Measurements from ENCODE around the gene TAF15. TPM values are rescaled to one million over a fixed set of nuclear protein-coding genes. Genes with fewer than 3 reads are reported as not detected.
A peak's percentile ranks its signal among the peaks of the same experiment; 100 is the strongest.

The TAF15 gene
- total and polyA plus RNA-seq, 2 donors from 2014 or later: 66.3 to 149 TPM

DNA sequence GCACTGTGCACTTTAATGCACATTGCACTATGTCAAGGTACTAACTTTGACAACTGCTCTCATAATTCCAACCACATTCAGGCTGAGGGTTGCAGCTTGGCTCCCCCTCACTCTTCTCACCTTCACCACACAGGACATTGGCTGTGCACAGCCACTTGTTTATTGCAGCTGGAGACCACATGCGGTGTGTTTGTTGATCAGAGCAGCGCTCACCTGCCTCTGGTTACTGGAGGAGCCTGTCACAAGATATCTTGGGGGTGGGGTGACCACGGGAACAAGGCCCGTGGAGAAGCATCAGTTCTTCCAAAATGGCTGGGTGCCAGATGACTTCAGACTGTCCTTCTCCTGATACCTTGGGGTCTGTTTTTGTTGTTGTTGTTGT lies 81.5 kb downstream of the TAF15 start:
- Histone ChIP-seq H3K27ac (ENCODE audit: low read depth in 2 of 2, low read length in 2 of 2) (no peak overlapping the region), H3K9me3 (ENCODE audit: control insufficient read depth in 2 of 3, insufficient read depth in 1 of 3, low read length in 3 of 3) (no peaks in the 10 kb centered on the region)

DNA sequence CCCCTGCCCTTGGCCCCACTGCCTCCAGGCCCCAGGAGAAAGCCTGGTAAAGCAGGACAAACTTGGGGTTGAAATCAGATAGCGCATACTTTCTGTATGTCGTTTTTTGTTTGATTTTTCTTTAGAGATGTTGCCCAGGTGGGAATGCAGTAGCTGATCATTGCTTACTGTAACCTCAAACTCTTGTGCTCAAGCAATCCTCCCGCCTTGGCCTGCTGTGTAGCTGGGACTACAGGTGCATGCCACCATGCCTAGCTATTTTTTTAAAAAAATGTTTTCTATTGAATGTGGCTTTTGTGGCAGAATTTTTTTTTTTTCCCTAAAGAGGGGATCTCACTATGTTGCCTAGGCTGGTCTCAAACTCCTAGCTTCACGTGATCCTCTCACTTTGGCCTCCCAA lies 82.0 kb downstream of the TAF15 start:
- no peaks in the 10 kb centered on the region for H3K9me3 ChIP-seq (ENCODE audit: control insufficient read depth in 2 of 3, insufficient read depth in 1 of 3, low read length in 3 of 3)
- no peaks in the 10 kb centered on the region for H3K27me3 ChIP-seq (ENCODE audit: control insufficient read depth, insufficient read depth, low read length)
- H3K9ac ChIP-seq (ENCODE audit: low read length in 3 of 3): no peak overlapping the region
- no peak overlapping the region for H3K27ac ChIP-seq (ENCODE audit: low read depth in 2 of 2, low read length in 2 of 2)
- no peak for DNase-seq
- no peaks in the 10 kb centered on the region for H3K36me3 ChIP-seq (ENCODE audit: control insufficient read depth in 2 of 3, insufficient read depth in 3 of 3, low read length in 3 of 3)
- intact Hi-C loops (cut with DNase I): no loop called here
- no peak overlapping the region for H3K4me3 ChIP-seq (ENCODE audit: low read length in 3 of 3)
- H3K4me1 ChIP-seq (ENCODE audit: control insufficient read depth in 2 of 3, insufficient read depth in 2 of 3, low read depth in 1 of 3, low read length in 3 of 3): peaks cover 0 to 4% (median 3%) of the 10 kb centered on the region in 3 donors
- FAIRE-seq: no peak
- TF ChIP-seq, protein P1, sequence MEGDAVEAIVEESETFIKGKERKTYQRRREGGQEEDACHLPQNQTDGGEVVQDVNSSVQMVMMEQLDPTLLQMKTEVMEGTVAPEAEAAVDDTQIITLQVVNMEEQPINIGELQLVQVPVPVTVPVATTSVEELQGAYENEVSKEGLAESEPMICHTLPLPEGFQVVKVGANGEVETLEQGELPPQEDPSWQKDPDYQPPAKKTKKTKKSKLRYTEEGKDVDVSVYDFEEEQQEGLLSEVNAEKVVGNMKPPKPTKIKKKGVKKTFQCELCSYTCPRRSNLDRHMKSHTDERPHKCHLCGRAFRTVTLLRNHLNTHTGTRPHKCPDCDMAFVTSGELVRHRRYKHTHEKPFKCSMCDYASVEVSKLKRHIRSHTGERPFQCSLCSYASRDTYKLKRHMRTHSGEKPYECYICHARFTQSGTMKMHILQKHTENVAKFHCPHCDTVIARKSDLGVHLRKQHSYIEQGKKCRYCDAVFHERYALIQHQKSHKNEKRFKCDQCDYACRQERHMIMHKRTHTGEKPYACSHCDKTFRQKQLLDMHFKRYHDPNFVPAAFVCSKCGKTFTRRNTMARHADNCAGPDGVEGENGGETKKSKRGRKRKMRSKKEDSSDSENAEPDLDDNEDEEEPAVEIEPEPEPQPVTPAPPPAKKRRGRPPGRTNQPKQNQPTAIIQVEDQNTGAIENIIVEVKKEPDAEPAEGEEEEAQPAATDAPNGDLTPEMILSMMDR (IDR thresholded peaks at IDR 0.05; ENCODE audit: borderline replicate concordance, extremely low read depth, insufficient read depth): no peak

More for the DNA sequence above, 81.5 kb downstream of the TAF15 start:
- Histone ChIP-seq H3K27me3 (ENCODE audit: control insufficient read depth, insufficient read depth, low read length) (no peaks in the 10 kb centered on the region), H3K4me3 (ENCODE audit: low read length in 3 of 3) (no peak overlapping the region), H3K36me3 (ENCODE audit: control insufficient read depth in 2 of 3, insufficient read depth in 3 of 3, low read length in 3 of 3) (no peaks in the 10 kb centered on the region), H3K4me1 (ENCODE audit: control insufficient read depth in 2 of 3, insufficient read depth in 2 of 3, low read depth in 1 of 3, low read length in 3 of 3) (peaks cover 0 to 4% (median 3%) of the 10 kb centered on the region in 3 donors), H3K9ac (ENCODE audit: low read length in 3 of 3) (no peak overlapping the region)
- FAIRE-seq: no peak
- peak in 1 of 5 donors; percentile 21 for DNase-seq
- TF ChIP-seq, protein P1 (IDR thresholded peaks at IDR 0.05; ENCODE audit: borderline replicate concordance, extremely low read depth, insufficient read depth): no peak
- intact Hi-C loops (cut with DNase I): no loop called here

DNA sequence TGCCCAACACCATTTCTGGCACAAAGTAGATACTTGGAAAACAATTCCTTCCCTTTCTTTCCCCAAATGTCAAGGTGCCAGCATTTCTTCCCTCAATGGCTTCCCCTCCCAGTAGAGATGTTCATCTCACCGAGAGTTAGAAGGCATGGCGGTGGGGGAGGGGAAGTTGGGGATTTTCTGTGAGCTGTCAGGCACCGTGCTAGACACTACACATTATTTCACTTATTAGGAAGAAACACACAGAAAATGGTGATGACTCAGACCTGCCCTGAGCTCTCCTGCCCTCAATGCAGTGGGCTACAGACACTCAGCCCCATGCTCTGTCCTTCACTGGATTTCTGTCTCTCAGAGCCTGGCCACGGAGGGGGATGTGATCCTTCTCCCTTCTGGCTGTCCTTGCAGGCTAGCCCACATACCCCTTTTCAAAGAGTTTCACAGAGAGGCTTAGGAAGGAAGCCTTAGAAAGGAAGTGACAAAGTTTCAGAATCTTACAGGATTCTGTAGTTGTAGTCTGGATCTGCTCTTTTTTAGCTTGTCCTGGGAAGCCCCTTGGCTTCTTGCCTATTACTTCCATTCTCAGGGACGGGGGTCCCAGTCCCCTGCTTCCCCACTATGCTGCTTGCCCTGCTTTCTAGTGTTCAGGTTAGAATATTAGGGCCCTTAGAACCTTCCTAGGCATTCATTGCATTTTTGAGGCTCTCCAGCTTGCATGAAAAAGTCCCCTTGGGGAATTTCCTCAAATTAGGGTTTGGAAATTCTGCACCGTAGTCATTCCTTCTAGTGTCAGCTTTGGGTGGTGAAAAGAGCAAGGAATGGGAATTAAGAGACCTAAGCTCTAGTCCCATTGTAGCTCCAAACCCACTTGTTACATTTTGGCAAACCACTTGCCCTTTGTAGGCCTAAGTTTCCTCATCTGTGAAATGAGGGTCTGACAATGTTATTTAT lies 83.1 kb downstream of the TAF15 start:
- intact Hi-C loops (cut with DNase I): no loop called here
- no peak overlapping the region for H3K27ac ChIP-seq (ENCODE audit: low read depth in 2 of 2, low read length in 2 of 2)

More for the DNA sequence above, 83.1 kb downstream of the TAF15 start:
- no peak overlapping the region for H3K4me3 ChIP-seq (ENCODE audit: low read length in 3 of 3)
- DNase-seq: no peak
- H3K9me3 ChIP-seq (ENCODE audit: control insufficient read depth in 2 of 3, insufficient read depth in 1 of 3, low read length in 3 of 3): no peaks in the 10 kb centered on the region
- FAIRE-seq: no peak
- TF ChIP-seq, protein P1 (IDR thresholded peaks at IDR 0.05; ENCODE audit: borderline replicate concordance, extremely low read depth, insufficient read depth): no peak
- peaks cover 0 to 4% (median 3%) of the 10 kb centered on the region in 3 donors for H3K4me1 ChIP-seq (ENCODE audit: control insufficient read depth in 2 of 3, insufficient read depth in 2 of 3, low read depth in 1 of 3, low read length in 3 of 3)
- H3K9ac ChIP-seq (ENCODE audit: low read length in 3 of 3): no peak overlapping the region
- no peaks in the 10 kb centered on the region for H3K27me3 ChIP-seq (ENCODE audit: control insufficient read depth, insufficient read depth, low read length)
- no peaks in the 10 kb centered on the region for H3K36me3 ChIP-seq (ENCODE audit: control insufficient read depth in 2 of 3, insufficient read depth in 3 of 3, low read length in 3 of 3)

Data from kidney (tissue), 14 donors.